ENCODE measurements around the gene MFSD12. TPM values are rescaled to one million over a fixed set of nuclear protein-coding genes. Genes with fewer than 3 reads are reported as not detected.
A peak's percentile ranks its signal among the peaks of the same experiment; 100 is the strongest.

Gene MFSD12
- total RNA-seq, 1 donor from 2014 or later = 85.5 TPM

GRCh38 chr19:3604987-3605343 is 47.6 kb upstream of the MFSD12 start:
- DNase-seq (ENCODE audit: extremely low spot score, unreplicated experiment) = no peak
- Mint-ChIP-seq H3K27ac (ENCODE audit: unreplicated experiment) (no peak overlapping the region), H3K36me3 (ENCODE audit: unreplicated experiment) (no peaks in the 10 kb centered on the region), H3K4me3 (ENCODE audit: unreplicated experiment) (no peak overlapping the region), H3K9me3 (ENCODE audit: unreplicated experiment) (no peaks in the 10 kb centered on the region), H3K4me1 (ENCODE audit: unreplicated experiment) (peaks cover 27% of the 10 kb centered on the region), H3K27me3 (ENCODE audit: unreplicated experiment) (no peaks in the 10 kb centered on the region)
- TF ChIP-seq CTCF (IDR thresholded peaks at IDR 0.05) = no peak

DNA sequence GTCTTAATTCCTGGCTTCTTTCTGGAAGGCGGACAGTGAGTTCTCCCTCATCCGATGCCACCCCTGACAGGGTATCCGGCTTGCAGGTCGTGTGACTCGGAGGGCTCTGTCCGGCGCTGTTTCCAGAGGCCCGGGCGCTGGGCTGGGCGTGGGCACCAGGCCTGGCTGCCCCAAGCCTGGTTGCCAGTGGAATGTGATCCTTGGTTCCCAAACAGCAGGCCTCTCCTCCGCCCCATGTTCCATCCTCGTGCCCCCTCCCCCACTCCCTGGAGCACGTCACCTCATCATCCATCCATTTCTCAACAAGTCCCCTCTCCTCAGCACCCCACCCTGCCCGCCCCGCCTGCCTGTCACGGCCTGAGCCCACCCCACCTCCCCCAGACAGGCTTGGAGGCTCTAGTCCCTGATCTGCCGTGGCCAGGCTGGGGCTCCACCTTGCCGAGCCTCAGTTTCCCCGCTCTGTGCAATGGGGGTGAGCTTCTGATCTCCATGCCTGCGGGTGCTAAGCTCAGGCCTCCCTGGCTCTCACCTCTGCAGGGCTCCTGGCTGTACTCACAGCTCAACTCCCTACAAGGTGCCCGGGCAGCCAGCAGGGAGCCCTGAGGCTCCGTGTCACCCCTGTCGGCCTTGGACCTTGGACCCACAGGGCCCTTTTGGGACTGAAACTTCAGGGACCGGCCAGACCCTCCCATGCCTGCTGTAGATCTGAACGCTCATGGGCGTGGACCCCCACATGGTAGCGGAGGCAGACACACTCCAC is 47.0 kb upstream of the MFSD12 start:
- no peaks in the 10 kb centered on the region for H3K27me3 Mint-ChIP-seq (ENCODE audit: unreplicated experiment)
- peaks cover 26% of the 10 kb centered on the region for H3K4me1 Mint-ChIP-seq (ENCODE audit: unreplicated experiment)
- no peak overlapping the region for H3K27ac Mint-ChIP-seq (ENCODE audit: unreplicated experiment)
- no peak for DNase-seq (ENCODE audit: extremely low spot score, unreplicated experiment)
- TF ChIP-seq CTCF (IDR thresholded peaks at IDR 0.05) = no peak
- no peaks in the 10 kb centered on the region for H3K36me3 Mint-ChIP-seq (ENCODE audit: unreplicated experiment)
- H3K9me3 Mint-ChIP-seq (ENCODE audit: unreplicated experiment) = no peaks in the 10 kb centered on the region
- H3K4me3 Mint-ChIP-seq (ENCODE audit: unreplicated experiment) = no peak overlapping the region

DNA sequence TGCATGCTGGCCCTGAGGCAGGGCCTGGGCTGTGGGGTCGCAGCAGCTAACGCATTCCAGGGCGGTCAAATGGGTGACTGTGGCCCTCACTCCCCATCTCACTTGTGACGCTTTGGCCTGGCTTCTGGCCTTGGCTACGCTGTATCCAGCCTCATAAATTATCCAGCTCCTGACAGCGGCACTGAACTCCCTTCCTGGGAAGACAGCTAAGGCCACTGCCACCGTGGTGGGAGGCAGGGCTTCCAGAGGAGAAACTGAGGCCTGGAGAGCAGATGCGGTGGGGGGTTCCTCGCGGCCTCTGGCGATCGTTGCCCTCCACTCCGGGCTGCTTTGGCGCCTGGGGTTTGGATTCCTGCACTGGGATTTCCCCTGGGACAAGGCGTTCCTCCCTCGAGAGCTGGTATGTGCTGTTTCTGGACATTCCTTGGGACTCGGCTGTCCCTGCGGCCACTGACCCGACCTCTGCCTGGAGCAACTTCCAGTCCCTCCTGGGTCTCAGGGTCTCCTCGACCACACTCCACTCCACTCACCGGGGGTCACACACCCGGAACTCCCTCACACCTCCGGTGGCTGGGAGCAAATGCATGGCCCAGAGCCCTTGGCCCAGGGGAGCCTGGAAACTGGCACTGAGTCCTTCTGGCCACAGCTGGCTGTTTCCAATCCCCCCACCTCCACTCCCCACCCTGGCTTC is 45.9 kb upstream of the MFSD12 start:
- no peak for DNase-seq (ENCODE audit: extremely low spot score, unreplicated experiment)
- H3K27me3 Mint-ChIP-seq (ENCODE audit: unreplicated experiment) = no peaks in the 10 kb centered on the region
- no peak overlapping the region for H3K27ac Mint-ChIP-seq (ENCODE audit: unreplicated experiment)
- no peak for TF ChIP-seq CTCF (IDR thresholded peaks at IDR 0.05)
- no peaks in the 10 kb centered on the region for H3K36me3 Mint-ChIP-seq (ENCODE audit: unreplicated experiment)
- peaks cover 23% of the 10 kb centered on the region for H3K4me1 Mint-ChIP-seq (ENCODE audit: unreplicated experiment)
- no peak overlapping the region for H3K4me3 Mint-ChIP-seq (ENCODE audit: unreplicated experiment)
- H3K9me3 Mint-ChIP-seq (ENCODE audit: unreplicated experiment) = no peaks in the 10 kb centered on the region

GRCh38 chr19:3601021-3601420 is 43.6 kb upstream of the MFSD12 start:
- Mint-ChIP-seq H3K27ac (ENCODE audit: unreplicated experiment) (no peak overlapping the region), H3K4me3 (ENCODE audit: unreplicated experiment) (no peak overlapping the region), H3K9me3 (ENCODE audit: unreplicated experiment) (no peaks in the 10 kb centered on the region), H3K36me3 (ENCODE audit: unreplicated experiment) (no peaks in the 10 kb centered on the region), H3K4me1 (ENCODE audit: unreplicated experiment) (peaks cover 11% of the 10 kb centered on the region), H3K27me3 (ENCODE audit: unreplicated experiment) (no peaks in the 10 kb centered on the region)
- DNase-seq (ENCODE audit: extremely low spot score, unreplicated experiment) = no peak
- TF ChIP-seq CTCF (IDR thresholded peaks at IDR 0.05) = no peak

DNA sequence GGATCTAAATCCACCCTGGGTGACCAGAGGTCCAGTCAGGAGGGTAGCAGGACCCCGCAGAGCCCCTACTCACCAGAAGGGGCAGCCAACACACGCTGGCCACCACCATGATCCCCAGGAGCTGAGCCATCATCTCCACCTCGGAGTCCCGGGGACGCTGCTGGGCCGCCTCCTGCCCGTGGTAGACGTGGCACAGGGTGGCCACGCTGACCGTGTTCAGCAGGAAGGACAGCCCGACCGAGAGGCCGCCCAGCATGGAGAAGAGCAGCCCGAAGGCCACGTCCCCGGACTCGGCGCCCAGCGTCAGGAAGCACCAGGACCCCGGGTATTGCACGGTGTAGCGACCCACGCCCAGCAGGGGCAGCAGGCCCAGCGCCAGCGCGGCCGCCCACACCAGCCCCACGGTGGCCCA is 42.4 kb upstream of the MFSD12 start:
- no peak overlapping the region for H3K4me3 Mint-ChIP-seq (ENCODE audit: unreplicated experiment)
- H3K27me3 Mint-ChIP-seq (ENCODE audit: unreplicated experiment) = no peaks in the 10 kb centered on the region
- no peak overlapping the region for H3K27ac Mint-ChIP-seq (ENCODE audit: unreplicated experiment)
- peaks cover 11% of the 10 kb centered on the region for H3K4me1 Mint-ChIP-seq (ENCODE audit: unreplicated experiment)
- no peak for DNase-seq (ENCODE audit: extremely low spot score, unreplicated experiment)
- H3K9me3 Mint-ChIP-seq (ENCODE audit: unreplicated experiment) = no peaks in the 10 kb centered on the region
- TF ChIP-seq CTCF (IDR thresholded peaks at IDR 0.05) = peak; percentile 27
- no peaks in the 10 kb centered on the region for H3K36me3 Mint-ChIP-seq (ENCODE audit: unreplicated experiment)
